NCI-H1694 (cell line): Measurements from ENCODE around the gene ZDHHC11B.
"Not testable (repeated sequence)": the region's sequence is repeated elsewhere in the genome, so short reads cannot be mapped to it uniquely, and the experiment has no call there.

Experiments used
- DNase-seq: peaks from one replicate; lab custom pipeline; 2025; lab: John Stamatoyannopoulos, UW

ZDHHC11B gene

DNA sequence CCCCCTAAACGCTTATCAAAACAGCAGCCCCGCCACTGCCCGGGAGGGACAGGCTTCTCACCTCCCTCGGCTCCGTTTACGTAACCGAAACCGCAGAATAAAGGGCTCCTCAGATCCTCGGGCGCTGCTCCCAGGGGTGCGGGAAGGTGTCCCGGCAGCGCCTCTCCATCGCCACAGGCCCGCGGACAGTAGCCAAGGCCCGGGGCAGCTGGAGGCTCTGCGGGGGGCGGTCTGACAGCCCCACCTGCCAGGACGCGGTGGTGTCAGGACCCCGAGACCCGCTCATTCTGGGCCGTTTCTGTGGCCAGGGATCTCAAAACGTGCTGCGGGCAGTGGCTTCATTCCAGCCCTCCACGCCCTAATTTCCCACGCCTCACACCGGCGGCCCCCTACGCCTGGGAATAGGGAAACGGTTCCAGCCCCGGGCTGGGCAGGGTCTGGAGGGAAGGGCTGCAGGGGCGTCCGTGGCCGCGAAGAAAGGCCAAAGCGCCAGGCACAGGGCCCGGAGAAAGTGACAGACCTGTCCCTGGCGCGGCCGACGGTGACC, 575 bp downstream of the ZDHHC11B start:
- not testable (repeated sequence) for DNase-seq

DNA sequence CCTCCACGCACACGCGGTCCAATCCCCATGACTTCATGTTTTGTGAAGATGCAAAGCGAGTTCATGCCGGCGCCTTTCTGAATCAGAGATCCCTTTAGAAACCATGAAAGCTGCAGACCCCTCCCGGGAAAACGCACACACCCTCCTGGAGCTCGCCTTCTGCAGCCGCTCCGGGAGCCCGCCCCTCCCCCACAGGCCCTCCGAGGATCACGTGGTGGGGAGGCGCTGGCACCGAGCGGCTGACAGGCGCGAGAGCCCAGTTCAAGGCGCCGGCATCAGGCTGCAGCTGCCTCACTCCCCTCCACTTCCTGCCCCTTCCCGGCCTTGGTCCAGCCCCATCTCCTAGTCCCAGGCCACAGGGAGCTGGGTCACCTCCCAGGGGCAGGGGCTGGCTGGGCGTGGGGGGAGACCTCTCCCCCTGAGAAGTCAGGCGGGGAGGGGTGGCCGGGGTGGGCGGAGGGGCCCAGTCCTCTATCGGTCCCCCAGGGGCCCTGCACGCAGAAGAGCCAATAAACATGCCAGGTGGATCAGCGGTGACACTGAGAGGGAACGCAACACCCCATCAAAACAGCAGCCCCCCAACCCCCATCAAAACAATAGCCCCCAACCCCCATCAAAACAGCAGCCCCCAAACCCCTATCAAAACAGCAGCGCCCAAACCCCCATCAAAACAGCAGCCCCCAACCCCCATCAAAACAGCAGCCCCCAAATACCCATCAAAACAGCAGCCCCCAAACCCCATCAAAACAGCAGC, 1.3 kb downstream of the ZDHHC11B start:
- not testable (repeated sequence) for DNase-seq

DNA sequence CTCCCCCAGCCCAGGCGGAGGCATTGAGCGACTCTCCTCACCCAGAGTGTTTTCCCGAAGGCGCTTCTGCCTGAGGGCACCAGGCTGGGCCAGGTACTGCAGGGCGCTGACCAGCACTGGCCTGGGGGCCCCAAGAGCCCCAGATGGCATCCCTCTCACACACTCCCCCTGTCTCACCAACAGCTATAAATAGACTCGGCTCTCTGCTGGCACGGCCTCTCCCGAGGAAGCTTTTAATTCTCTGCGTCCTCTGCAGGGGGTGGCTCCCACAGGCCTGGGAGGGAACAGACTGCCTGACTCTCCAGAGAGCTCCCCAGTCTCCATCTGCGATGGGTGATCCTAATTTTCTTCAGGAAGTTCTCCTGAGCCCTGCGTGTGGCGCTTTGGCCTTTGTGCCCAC, 2.2 kb downstream of the ZDHHC11B start:
- DNase-seq: not testable (repeated sequence)

DNA sequence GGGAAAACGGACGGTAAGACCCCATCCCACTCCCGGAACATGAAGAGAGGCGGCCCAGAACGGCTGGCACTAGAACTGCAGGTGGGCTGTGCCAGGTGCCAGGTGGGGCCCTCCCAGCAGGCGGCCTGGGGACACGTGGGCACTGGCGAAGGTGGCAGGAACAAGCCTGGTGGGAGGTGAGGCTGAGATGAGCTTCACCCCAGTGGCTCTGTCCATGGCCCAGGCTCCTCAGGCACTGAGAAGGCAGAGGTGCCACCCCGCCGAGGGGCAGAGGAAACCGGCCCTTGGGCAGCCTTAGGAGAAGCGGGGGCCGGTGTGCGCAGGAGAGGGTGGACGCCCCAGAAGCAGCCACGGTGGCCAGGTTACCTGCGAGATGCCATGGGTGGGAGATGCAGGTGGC, 4.0 kb downstream of the ZDHHC11B start:
- DNase-seq: not testable (repeated sequence)

DNA sequence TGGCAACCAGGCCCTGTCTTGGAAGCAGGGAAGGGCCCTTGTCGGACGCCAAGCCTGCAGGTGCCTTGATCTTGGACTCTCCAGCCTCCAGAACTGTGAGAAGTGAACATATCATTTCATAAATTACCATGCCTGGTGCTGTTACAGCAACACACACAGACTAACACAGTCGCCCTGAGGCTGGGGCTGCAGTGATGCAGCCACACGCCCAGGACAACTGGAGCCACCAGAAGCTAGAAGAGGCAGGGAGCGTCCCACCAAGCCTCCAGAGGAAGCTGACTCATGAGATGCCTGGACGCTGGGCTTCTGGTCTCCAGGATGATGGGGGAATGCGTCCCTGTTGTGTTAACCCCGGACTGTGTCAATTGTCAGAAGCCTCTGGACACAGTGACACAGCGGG, 5.6 kb downstream of the ZDHHC11B start:
- not testable (repeated sequence) for DNase-seq

DNA sequence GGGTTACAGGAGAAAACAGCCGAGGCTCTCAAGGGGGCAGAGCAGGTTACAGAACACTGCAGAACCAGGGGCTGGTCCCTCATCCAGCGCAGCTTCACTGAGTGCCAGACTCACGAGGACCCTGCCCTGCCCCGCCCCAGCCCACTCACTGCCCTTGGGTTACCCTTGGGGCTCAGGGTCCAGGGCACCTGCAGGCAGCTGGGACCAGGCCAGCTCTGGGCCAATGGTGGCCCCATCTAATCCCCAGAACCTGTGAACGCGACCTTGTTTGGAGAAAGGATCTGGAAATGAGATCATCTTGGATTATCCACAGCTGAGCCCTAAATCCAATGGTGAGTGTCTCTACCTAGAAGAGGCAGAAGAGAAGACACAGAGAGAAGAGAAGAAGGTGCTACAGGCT, 6.1 kb downstream of the ZDHHC11B start:
- not testable (repeated sequence) for DNase-seq

DNA sequence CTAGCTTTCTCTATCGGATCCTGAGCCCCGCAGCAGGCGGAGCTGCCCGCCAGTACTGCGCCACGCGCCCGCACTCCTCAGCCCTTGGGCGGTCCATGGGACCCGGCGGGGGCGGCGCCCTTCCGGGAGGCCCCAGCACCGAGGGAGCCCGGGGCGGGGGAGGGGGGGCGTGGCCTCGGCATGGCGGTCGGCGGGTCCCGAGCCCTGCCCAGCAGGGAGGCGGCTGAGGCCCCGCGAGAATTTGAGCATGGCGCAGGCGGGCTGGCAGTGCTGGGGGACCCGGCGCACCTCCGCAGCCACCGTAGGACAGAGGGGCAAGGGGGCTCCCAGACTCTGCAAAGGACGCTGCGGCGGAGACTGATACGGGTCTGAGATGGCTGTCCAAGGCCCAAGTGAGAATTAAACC, 6.8 kb downstream of the ZDHHC11B start:
- no peak for DNase-seq

DNA sequence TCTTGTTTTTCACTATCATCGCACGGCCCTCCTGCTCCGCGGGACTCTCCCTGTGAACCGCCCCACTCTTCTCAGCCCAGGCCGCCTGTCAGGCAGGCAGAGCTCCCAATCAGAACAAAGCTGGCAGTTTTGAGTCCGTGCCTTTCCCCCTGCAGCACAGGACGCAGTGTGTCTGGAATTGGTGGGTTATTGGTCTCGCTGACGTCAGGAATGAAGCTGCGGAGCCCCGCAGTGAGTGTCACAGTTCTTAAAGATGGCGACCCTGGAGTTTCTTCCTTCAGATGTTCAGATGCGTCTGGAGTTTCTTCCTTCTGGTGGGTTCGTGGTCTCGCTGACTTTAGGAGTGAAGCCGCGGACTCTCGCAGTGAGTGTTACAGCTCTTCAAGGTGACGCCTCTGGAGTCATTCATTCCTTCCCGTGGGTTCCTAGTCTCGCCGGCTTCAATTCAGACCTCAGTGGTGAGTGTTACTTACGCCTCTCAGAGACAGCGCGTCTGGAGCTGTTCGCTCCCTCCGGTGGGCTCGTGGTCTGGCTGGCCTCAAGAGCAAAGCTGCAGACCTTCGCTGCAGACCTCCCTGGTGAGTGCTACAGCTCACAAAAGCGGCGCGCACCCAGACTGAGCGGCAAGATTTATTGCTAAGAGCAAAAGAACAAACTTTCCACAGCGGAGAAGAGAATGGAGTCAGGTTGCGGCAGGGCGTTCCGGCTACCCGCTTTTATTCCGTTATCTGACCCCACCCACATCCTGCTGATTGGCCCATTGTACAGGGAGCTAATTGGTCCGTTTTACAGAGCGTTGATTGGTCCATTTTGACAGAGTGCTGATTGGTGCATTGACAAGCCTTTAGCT, 7.4 kb downstream of the ZDHHC11B start:
- no peak for DNase-seq

DNA sequence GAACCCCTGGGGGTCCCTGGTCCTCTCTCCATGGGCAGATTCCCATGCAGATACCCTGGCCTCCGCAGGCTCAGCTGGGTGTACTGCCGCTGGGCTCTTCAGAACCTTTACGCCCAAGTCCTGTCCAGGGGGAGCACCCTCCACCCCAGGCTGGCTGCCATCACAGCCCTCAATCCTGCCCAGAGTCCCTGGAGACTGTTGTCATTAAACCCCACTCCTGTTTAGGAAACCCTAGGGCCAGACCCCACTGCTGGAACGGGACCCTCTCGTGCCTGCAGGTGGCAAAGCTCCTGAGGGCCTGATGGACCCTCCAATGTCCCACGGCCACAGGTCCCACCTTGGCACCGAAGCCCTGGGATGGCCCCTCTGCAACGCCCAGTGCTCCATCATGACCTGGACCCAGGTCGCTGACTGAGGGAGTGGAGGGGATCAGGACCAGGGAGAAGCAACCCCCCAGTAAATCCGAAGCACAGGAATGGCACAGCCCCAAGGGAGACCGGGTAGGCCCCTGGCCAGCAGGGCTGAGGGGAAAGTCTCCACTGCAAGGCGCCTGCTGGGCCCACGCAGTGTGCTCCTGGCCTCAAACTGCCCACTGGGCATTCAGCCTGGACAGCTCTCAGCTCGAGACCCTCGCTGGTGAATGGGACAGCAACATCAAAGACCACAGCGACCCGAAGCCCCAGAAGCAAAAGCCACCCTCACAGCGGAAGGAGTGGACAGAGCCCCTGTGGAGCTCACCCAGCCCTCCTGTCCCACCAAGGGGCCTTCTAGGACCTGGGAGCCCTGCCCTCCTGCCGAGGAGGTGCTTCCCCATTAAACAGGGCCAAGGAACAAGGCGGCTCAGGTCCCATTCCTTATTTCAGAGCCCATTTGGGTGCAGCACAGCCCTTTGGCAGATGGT, 8.3 kb downstream of the ZDHHC11B start:
- DNase-seq: no peak

DNA sequence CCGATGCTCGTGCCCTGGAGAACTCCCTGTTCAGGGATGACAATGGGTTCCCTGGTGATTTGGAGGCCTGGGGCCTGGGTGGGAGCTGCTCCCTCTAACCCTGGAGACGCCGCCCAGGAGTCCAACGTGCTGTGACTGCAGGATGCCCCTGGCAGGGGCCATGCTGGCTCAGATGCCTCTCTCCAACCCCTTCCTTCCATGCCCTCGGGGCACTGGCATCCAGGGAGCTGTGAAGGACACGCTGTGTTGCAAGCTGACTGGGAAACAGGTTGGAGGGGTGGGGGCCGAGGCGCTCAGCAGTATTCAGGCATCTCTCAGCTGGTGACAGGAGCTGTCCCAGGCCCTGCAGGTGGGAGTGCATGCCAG, 9.0 kb downstream of the ZDHHC11B start:
- DNase-seq: not testable (repeated sequence)

DNA sequence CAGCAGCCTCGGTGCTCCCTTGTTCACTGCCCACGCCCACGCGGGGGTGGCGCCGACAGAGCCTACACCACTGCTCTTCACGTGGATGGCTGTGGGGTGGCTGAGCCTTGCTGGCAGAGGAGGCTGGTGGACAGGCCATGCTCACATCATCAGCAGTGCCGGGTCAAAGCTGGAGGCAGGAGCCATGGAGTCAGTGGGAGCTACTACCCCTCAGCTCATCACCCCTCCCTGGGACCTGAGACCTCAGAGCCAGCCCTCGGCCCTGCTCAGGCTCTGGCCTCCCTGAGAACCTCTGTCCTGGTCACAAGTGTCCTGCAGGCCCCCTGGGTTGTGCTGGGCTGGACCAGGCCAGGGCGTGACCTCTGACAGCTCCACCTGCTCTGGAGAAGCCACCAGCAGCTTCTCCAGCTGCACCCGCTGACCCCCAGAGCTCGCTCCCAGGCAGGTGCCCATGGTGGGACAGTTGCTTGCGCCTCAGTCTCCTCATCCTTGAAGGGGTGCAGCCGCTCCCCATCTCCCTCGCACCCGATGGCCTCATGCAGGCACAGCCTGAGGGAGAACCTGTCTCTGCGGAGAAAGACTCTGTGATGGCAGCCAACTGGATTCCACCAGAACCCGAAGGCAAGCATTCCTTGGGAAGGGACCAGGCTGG, 9.5 kb downstream of the ZDHHC11B start:
- not testable (repeated sequence) for DNase-seq

DNA sequence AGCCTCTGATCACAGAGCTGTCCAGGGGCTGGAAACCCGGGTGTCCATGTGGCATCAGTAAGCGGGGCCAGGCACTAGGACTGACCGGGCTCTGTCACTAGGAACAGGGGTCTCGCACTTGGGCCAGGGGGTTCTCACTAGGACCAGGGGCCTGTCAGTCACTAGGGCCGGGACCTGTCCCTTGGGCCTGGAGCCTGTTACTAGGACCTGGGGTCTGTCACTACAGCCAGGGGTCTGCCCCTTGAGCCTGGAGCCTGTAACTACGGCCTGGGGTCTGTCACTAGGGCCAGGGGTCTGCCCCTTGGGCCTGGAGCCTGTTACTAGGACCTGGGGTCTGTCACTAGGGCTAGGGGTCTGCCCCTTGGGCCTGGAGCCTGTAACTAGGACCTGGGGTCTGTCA, 10.2 kb downstream of the ZDHHC11B start:
- not testable (repeated sequence) for DNase-seq

DNA sequence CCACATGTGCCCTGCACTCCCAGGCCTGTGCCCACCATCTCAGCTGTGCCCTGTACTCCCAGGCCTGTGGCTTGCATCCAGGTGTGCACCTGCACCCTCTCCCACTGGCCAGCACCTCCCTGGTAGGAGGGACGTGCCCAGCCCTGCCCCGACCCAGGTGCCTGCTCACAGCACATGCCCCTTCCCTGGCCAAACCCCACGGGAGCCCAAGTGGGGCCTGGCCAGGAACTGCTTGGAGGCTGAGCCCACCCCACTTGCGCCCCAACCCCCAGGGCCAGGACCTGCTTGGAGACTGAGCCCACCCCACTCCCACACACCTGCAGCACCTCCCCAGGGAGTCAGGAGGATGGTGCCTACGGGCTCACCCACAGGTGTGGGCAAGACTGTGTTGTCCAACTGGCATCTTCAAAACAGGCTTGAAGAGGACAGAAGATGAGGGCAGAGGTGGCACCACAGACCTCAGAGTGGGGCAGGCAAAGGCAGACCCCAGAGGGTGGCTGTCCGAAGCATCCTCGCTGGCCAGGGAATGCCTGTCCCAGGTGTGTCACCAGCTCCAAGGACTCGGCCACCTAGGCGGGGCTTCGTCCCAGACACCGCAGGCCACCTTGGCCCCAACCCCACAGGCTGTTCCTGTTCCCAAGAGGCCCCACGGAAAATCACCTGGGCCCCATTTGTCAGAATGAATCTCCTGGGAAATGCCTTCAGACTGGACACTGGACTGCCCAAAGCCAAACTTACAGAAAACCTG, 10.8 kb downstream of the ZDHHC11B start:
- no peak for DNase-seq

DNA sequence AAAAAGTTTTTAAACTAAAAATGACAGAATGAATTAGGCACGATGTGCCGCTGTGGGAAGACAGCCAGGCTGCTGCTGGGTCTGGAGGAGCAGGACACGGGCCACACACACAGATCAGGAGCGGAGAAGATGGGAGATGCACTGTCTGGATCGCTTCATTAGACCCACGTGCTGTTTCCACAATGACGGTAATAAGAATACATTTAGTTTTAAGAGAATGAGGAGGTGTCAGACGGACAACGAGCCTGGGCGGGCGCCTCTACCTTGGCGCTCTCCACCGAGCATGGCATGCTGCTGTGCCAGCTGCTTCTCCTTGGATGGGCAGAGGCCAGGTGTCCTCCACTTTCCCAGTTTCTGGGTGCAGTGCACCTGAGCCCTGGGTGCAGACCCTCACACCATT, 11.6 kb downstream of the ZDHHC11B start:
- DNase-seq: not testable (repeated sequence)

DNA sequence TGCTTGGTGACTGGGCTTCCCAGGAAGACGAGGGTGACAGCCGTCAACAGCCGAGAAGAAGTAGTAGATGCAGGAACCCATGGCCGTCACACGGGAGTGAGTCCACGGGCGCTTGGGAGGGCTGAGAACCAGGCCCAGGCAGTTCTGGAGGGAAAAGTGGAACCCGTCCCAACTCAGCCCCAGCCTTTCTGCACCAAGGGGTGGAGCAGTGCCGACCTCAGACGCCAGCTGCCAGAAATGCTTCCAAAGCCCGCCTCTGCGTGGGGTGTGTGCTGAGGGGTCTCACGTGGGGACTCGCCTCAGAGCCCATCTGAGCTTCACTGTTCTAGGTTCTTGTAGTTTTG, 12.0 kb downstream of the ZDHHC11B start:
- DNase-seq: not testable (repeated sequence)

DNA sequence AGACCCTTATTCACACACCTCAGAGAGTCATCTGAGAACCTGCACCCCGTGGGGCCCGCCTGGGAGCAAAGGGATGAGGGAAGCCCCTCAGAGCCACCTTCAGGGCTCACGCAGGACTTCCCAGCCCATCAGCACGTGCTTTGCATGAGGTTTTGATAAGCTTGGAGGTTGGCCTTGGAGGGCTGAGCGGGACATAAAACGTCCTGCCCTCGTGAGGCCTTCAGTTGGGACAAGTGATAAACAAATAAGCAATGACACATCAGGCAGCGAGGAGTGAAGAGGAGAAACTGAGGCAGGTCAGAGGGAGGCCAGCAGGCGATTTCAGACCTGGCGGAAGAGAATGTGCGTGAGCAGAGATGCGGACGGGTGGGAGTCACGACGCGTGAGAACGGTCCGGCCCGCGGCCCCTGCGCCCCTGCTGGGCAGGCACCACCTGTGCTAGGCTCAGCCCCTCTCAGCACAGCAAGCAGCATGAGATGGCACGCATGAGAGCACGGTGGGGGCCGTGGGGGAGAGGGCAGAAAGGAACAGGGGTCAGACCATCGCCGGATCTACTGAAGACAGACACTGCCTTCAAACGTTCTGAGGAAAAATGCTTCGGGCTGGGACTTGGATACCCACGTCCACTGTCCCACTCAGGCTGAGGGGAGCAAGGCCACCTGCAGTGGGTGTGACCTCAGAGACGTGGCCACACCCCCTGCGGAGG, 12.5 kb downstream of the ZDHHC11B start:
- not testable (repeated sequence) for DNase-seq

DNA sequence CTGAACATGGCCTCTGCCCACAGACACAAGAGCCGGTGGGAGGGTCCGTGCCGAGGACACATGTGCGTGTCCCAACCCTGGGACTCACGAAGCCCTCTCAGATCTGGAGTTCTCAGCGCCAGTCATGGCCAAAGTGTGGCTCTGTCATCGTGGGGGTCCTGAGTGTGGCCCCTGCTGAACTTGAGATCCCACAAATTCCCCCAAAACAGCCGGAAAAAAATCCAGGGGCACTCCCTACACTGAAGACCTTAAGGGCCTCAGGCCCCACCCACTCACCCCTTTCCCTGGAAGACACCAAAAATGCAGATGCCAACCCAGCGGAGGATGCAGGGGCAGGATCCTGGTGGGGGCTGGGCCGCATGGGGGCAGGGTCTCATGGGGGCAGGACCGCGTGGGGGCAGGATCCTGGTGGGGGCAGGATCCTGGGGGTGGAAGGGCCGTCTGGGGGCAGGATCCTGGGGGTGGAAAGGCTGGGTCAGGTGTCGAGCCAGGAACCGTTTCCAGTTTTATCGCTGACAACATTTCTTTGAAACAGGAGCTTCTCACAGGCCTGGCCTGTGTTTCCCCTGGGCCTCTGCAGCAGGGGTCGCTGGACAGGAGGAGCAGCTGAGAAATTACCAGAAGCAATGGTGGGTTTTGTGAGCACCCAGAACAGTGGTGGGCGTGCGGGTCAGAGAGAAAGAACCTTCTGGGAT, 13.3 kb downstream of the ZDHHC11B start:
- not testable (repeated sequence) for DNase-seq

DNA sequence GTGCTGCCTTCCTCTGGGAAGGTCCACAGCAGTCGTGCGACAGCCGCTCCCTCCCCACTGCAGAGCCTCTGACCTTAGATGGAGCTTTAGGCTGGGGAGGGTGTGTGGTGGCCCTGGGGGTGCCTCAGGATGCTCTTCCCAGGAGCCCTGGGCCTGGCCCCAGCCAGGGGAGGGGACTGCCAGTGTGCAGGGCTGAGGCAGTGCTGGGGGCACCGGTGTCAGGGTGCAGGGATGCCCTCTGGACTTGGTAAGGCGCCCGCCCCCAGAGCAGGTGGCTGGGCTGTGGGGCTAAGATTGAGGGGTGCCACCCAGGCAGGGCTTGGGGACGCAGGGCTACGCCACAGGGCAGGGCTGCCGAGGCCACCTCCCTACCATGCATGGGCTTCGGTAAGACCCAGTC, 13.9 kb downstream of the ZDHHC11B start:
- DNase-seq: not testable (repeated sequence)

DNA sequence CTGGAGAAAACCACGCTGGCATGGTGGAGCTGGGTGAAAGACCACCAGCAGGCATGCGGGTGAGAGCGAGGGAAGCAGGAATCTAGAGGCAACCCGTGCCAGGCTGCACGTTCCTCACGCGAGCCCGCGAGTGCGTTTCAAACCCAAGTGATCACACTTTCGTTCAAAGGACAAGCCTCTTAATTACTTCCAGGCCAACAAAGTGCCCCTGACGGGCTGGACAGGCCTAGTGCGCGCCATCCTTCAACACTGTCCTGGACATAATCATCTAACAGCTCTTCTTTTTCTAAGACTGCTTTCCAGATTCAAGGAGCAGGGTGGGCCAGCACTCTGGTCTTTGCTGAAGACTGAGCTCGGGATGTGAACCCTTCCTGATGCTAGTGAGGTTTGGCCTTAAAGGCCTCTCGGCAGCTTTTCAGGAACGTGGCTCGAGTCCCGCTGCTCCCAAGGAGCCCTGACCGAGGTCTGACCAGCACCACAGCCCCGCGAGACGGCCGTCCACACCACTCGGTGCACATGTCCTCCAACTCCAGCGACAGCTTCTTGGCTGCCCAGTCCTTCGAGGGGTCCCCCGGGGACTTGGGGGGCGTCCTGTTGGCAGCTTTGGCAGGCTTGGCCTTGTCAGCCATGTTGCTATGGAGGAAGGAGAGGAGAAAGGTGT, 14.9 kb downstream of the ZDHHC11B start:
- DNase-seq: not testable (repeated sequence)
